ENCODE data around the gene RUBCNL.

The RUBCNL gene

GRCh38 chr13:46359714-46360113 is 27.3 kb downstream of the RUBCNL start:
- no peak overlapping the region for H3K27ac ChIP-seq
- TF ChIP-seq, protein P1, sequence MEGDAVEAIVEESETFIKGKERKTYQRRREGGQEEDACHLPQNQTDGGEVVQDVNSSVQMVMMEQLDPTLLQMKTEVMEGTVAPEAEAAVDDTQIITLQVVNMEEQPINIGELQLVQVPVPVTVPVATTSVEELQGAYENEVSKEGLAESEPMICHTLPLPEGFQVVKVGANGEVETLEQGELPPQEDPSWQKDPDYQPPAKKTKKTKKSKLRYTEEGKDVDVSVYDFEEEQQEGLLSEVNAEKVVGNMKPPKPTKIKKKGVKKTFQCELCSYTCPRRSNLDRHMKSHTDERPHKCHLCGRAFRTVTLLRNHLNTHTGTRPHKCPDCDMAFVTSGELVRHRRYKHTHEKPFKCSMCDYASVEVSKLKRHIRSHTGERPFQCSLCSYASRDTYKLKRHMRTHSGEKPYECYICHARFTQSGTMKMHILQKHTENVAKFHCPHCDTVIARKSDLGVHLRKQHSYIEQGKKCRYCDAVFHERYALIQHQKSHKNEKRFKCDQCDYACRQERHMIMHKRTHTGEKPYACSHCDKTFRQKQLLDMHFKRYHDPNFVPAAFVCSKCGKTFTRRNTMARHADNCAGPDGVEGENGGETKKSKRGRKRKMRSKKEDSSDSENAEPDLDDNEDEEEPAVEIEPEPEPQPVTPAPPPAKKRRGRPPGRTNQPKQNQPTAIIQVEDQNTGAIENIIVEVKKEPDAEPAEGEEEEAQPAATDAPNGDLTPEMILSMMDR (conservative IDR thresholded peaks at IDR 0.05), result no peak
- TF ChIP-seq ZFX (IDR thresholded peaks at IDR 0.05), result no peak

GRCh38 chr13:46355901-46356590 is 31.0 kb downstream of the RUBCNL start:
- TF ChIP-seq ZFX (IDR thresholded peaks at IDR 0.05), result no peak
- TF ChIP-seq, protein P1 (conservative IDR thresholded peaks at IDR 0.05), result no peak
- no peak overlapping the region for H3K27ac ChIP-seq

DNA sequence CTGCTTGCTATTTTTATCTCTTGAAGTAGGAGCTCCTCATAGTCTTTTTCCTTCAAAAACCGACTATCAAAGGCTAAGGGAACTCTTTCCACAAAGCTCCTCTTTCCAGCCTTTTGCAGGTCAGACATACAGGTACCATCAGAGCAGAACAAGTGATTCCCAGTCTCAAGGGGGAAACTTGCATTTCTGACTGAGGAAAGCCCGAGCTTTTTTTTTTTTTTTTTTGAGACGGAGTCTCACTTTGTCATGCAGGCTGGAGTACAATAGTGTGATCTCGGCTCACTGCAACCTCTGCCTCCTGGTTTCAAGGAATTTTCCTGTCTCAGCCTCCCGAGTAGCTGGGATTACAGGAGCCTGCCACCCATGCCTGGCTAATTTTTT is 32.0 kb downstream of the RUBCNL start:
- no peak overlapping the region for H3K27ac ChIP-seq
- TF ChIP-seq, protein P1 (conservative IDR thresholded peaks at IDR 0.05), result no peak
- no peak for TF ChIP-seq ZFX (IDR thresholded peaks at IDR 0.05)

GRCh38 chr13:46354156-46355087 is 32.6 kb downstream of the RUBCNL start:
- TF ChIP-seq, protein P1 (conservative IDR thresholded peaks at IDR 0.05), result no peak
- TF ChIP-seq ZFX (IDR thresholded peaks at IDR 0.05), result no peak
- H3K27ac ChIP-seq, result no peak overlapping the region

- TF ChIP-seq, protein P1 (conservative IDR thresholded peaks at IDR 0.05), result no peak
- TF ChIP-seq ZFX (IDR thresholded peaks at IDR 0.05), result no peak
- no peak overlapping the region for H3K27ac ChIP-seq
These were observed 34.2 kb downstream of the RUBCNL start for GRCh38 chr13:46352805-46353204.

GRCh38 chr13:46350003-46350402 is 37.0 kb downstream of the RUBCNL start:
- H3K27ac ChIP-seq, result no peak overlapping the region
- TF ChIP-seq, protein P1 (conservative IDR thresholded peaks at IDR 0.05), result no peak
- TF ChIP-seq ZFX (IDR thresholded peaks at IDR 0.05), result no peak

- no peak for TF ChIP-seq ZFX (IDR thresholded peaks at IDR 0.05)
- TF ChIP-seq, protein P1 (conservative IDR thresholded peaks at IDR 0.05), result no peak
- no peak overlapping the region for H3K27ac ChIP-seq
These were observed 38.1 kb downstream of the RUBCNL start for GRCh38 chr13:46348961-46349360.
